Loucy (cell line): ENCODE measurements around the gene CHST11.

Experiments used
- H2AFZ ChIP-seq: fragments of 200-600 bp; sonication (generic); 2 replicates; pipeline ENCODE4 v1.6.0; 2016; ENCODE audit warnings: antibody characterized with exemption, mild to moderate bottlenecking, low read length, moderate library complexity
- H3F3A ChIP-seq: fragments of 200-600 bp; 2 replicates; pipeline ENCODE4 v1.6.0; 2016; ENCODE audit warnings: antibody characterized with exemption, low read depth, mild to moderate bottlenecking
- H3K27me3 ChIP-seq: fragments of 200-600 bp; sonication (generic); 2 replicates; pipeline ENCODE4 v1.6.1; 2014; ENCODE audit warnings: low read length, mild to moderate bottlenecking; ENCODE audit not compliant: insufficient read depth, poor library complexity, severe bottlenecking
- H3K36me3 ChIP-seq: fragments of 200-600 bp; sonication (generic); 2 replicates; pipeline ENCODE4 v1.6.1; 2016; ENCODE audit warnings: low read length; ENCODE audit not compliant: insufficient read depth
- H3K4me1 ChIP-seq: fragments of 200-600 bp; sonication (generic); 2 replicates; pipeline ENCODE4 v1.5.1; 2014; ENCODE audit warnings: low read length, mild to moderate bottlenecking; ENCODE audit not compliant: insufficient read depth, poor library complexity, severe bottlenecking
- H3K4me2 ChIP-seq: fragments of 200-600 bp; sonication (generic); 2 replicates; pipeline ENCODE4 v1.6.0; 2014; ENCODE audit warnings: antibody characterized with exemption, low read length, low read depth, mild to moderate bottlenecking; ENCODE audit not compliant: poor library complexity, severe bottlenecking
- H3K4me3 ChIP-seq: fragments of 200-600 bp; sonication (generic); 2 replicates; pipeline ENCODE4 v1.5.1; 2014; ENCODE audit warnings: low read length, mild to moderate bottlenecking, mixed read lengths; ENCODE audit not compliant: poor library complexity, severe bottlenecking
- H3K79me2 ChIP-seq: fragments of 200-600 bp; sonication (generic); 2 replicates; pipeline ENCODE4 v1.6.1; 2014; ENCODE audit warnings: low read length; ENCODE audit not compliant: insufficient read depth
- H3K9ac ChIP-seq: fragments of 200-600 bp; sonication (generic); 2 replicates; pipeline ENCODE4 v1.6.0; 2014; ENCODE audit warnings: mild to moderate bottlenecking, low read depth, low read length, moderate library complexity; ENCODE audit not compliant: poor library complexity, severe bottlenecking
- H3K9me2 ChIP-seq: fragments of 200-600 bp; sonication (generic); replicated peaks from 2 replicates; pipeline ENCODE4 v1.6.1; 2016; ENCODE audit warnings: low read depth, low read length, mixed read lengths
- H3K9me3 ChIP-seq: fragments of 200-600 bp; sonication (generic); 2 replicates; pipeline ENCODE4 v1.6.1; 2014; ENCODE audit warnings: mild to moderate bottlenecking, antibody characterized with exemption, low read length, low read depth; ENCODE audit not compliant: insufficient read depth
- H4K20me1 ChIP-seq: fragments of 200-600 bp; sonication (generic); 2 replicates; pipeline ENCODE4 v1.6.0; 2014; ENCODE audit warnings: antibody characterized with exemption, low read length, mild to moderate bottlenecking; ENCODE audit not compliant: insufficient read depth, poor library complexity, severe bottlenecking
- EZH2phosphoT487 ChIP-seq: fragments of 200-600 bp; IDR thresholded peaks from 2 replicates; pipeline ENCODE4 v1.6.1; 2018; ENCODE audit warnings: antibody characterized with exemption, mild to moderate bottlenecking, moderate library complexity, borderline replicate concordance
- TF ChIP-seq, protein P1 (sequence below): fragments of 200-600 bp; sonication (generic); conservative IDR thresholded peaks from 2 replicates; pipeline ENCODE4 v1.5.1; 2014; ENCODE audit warnings: mild to moderate bottlenecking, antibody characterized with exemption, low read length

The CHST11 gene

DNA sequence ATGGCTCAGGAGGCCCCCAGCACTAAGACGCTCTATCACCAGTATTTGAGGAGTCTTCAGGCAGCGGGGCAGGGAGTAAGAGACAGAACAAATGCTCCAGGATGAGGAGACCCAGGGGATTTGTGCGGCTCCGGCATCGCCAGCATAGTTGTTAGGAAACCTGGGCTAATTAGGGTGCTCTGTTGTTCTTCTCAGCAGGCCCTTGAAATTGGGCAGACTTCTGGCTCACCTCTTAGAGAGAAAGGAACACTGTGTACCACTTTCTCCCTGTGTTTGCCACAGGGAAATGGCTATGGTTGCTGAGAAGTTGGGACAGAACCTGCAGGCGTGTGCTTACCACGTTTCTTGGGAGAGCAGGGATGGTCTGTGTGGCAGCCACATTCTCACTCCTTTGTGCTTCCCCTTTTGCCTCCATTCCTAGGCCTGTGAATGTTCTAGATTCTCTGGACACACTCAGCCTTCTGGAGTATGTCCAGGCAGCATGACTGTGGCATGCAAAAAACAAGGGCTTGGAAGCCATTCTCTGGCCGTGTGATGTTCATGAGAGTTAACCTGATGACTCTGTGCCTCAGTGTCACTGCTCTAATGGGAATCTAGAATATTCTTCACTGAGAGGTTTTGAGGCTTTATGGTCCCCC is 109.0 kb downstream of the CHST11 start:
- H3K79me2 ChIP-seq: peaks cover 94% of the 10 kb centered on the region

DNA sequence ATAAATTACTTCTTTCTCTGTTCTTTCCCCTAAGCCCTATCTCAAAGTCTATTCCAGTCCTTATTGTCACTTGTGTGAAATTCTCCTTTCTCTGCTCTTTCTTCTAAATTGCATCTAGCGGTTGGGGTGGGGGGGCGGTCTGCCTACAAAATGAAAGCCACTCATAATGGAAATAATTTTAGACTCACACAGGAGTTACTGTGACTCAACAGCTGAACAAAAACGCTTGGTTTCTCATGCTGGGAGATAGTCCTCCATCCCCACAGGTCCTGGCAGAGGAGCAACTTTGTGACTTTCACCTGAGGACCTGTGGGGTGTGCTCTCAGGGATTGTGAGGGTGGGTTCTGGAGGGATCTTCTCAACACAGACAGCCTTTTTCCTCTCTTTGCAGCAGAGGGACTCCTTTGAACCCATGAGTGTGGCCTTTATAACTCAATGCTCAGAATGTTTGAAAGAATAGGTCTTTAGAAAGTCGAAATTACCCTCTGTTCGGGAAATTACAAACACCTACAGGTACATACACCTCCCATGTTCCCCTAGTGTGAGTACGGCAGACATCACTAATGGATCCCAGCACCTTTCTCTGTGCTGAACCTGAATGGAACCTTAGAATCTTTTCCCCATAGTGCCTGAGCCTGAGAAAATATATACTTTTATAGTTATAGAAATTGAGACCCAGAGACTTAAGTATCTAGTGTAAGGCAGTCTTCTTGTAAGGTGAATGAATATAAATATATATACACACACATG is 109.7 kb downstream of the CHST11 start:
- peaks cover 18% of the 10 kb centered on the region for H3F3A ChIP-seq
- no peak overlapping the region for H3K4me2 ChIP-seq
- H2AFZ ChIP-seq: no peak overlapping the region
- no peaks in the 10 kb centered on the region for H3K27me3 ChIP-seq
- H3K4me1 ChIP-seq: peaks cover 59% of the 10 kb centered on the region
- H3K9ac ChIP-seq: no peak overlapping the region
- H3K4me3 ChIP-seq: no peak overlapping the region
- peaks cover 94% of the 10 kb centered on the region for H3K79me2 ChIP-seq
- no peak for TF ChIP-seq EZH2phosphoT487
- TF ChIP-seq, protein P1, sequence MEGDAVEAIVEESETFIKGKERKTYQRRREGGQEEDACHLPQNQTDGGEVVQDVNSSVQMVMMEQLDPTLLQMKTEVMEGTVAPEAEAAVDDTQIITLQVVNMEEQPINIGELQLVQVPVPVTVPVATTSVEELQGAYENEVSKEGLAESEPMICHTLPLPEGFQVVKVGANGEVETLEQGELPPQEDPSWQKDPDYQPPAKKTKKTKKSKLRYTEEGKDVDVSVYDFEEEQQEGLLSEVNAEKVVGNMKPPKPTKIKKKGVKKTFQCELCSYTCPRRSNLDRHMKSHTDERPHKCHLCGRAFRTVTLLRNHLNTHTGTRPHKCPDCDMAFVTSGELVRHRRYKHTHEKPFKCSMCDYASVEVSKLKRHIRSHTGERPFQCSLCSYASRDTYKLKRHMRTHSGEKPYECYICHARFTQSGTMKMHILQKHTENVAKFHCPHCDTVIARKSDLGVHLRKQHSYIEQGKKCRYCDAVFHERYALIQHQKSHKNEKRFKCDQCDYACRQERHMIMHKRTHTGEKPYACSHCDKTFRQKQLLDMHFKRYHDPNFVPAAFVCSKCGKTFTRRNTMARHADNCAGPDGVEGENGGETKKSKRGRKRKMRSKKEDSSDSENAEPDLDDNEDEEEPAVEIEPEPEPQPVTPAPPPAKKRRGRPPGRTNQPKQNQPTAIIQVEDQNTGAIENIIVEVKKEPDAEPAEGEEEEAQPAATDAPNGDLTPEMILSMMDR: no peak
- peaks cover 13% of the 10 kb centered on the region; the same call in 1 of the 2 replicates for H3K9me3 ChIP-seq
- peaks cover 72% of the 10 kb centered on the region for H4K20me1 ChIP-seq
- no peaks in the 10 kb centered on the region for H3K9me2 ChIP-seq
- H3K36me3 ChIP-seq: peaks cover 46% of the 10 kb centered on the region

More for the DNA sequence above, 109.0 kb downstream of the CHST11 start:
- H3K4me3 ChIP-seq: no peak overlapping the region
- H3K36me3 ChIP-seq: peaks cover 50% of the 10 kb centered on the region
- H3K4me1 ChIP-seq: peaks cover 52% of the 10 kb centered on the region
- H3K9ac ChIP-seq: no peak overlapping the region
- peaks cover 18% of the 10 kb centered on the region for H3F3A ChIP-seq
- H3K9me2 ChIP-seq: no peaks in the 10 kb centered on the region
- no peaks in the 10 kb centered on the region for H3K27me3 ChIP-seq
- no peak overlapping the region for H2AFZ ChIP-seq
- peaks cover 77% of the 10 kb centered on the region for H4K20me1 ChIP-seq
- no peak for TF ChIP-seq EZH2phosphoT487
- TF ChIP-seq, protein P1: no peak
- no peak overlapping the region for H3K4me2 ChIP-seq
- peaks cover 13% of the 10 kb centered on the region; the same call in 1 of the 2 replicates for H3K9me3 ChIP-seq

DNA sequence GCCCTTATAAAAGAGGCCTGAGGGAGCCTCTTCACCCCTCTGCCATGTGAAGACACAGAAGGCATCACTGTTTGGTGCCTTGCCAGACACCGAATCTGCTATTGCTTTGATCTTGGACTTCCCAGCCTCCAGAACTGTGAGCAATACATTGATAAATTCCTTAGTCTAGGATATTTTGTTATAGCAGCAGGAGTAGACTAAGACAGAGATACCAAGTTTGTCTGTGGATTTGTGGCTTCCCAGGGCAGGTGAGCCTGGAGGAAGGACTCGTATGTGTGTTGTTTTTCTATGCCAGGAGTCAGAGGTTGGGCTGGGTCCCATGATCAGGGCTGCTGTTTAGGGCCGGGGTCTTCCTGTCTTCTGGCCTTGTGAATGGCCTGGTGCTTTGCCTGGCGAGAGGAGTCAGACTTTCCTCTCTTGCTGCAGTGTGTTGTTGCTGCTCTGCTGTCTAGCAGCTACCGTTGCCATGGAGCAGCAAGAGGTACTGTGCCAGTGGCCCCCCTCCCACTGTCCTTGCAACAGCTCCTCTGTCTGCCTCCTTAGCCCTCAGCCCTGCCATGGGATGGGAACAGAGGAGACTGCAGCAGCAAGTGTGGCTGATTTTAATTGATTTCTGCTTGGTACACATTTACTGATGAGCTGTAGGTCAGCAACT is 111.2 kb downstream of the CHST11 start:
- Histone ChIP-seq H3F3A (peaks cover 18% of the 10 kb centered on the region), H4K20me1 (peaks cover 59% of the 10 kb centered on the region), H3K9me2 (no peaks in the 10 kb centered on the region), H3K79me2 (peaks cover 88% of the 10 kb centered on the region), H3K27me3 (no peaks in the 10 kb centered on the region), H3K36me3 (peaks cover 31% of the 10 kb centered on the region), H3K9me3 (peaks cover 13% of the 10 kb centered on the region; the same call in 1 of the 2 replicates), H2AFZ (no peak overlapping the region), H3K9ac (no peak overlapping the region), H3K4me3 (no peak overlapping the region), H3K4me1 (peaks cover 62% of the 10 kb centered on the region), H3K4me2 (no peak overlapping the region)
- no peak for TF ChIP-seq EZH2phosphoT487
- TF ChIP-seq, protein P1: no peak
